ENCODE data around the gene WDFY3. TPM values are rescaled to one million over a fixed set of nuclear protein-coding genes. Genes with fewer than 3 reads are reported as not detected.

Gene WDFY3
- total and polyA plus RNA-seq, 2 donors (not counting 1 experiment from before 2014, with no cell fraction given): 0.05 to 0.36 TPM

DNA sequence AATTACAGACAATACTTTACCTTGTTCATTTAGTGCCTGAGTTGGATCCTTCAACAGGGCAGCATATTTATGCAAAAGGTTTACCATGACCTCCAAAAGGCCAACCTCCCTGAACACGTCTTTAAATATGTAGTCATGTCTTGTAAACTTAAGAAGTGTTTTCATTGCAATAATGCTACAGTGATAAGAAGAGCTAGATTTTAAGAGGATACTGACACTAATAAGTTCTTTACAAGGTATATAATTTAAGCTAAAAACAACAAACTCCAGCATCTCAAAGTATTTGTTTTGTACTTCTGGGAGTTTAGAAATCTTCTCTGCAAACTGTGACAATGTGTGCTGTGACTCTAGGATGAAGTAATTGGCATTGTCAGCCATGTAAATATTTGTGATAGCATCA is 145.4 kb downstream of the WDFY3 start:
- WGBS (ENCODE audit: insufficient coverage): no CpG with 5 or more reads among the region's 1 CpG
- H3K27me3 Mint-ChIP-seq: no peaks in the 10 kb centered on the region
- H3K27ac ChIP-seq (ENCODE audit: low read length in 2 of 2): no peak overlapping the region
- H3K9ac ChIP-seq (ENCODE audit: low read length): no peak overlapping the region
- POLR2A ChIA-PET: no interaction called here
- no peak overlapping the region for H3K4me3 ChIP-seq (ENCODE audit: control extremely low read depth in 1 of 5, extremely low read depth in 1 of 5, insufficient read depth in 1 of 5, low read depth in 2 of 5, low read length in 4 of 5)
- H3K4me2 ChIP-seq (replicated peaks; ENCODE audit: low read depth, low read length, poor library complexity, severe bottlenecking): no peak overlapping the region
- no peak overlapping the region for H3K27ac Mint-ChIP-seq
- CTCF ChIA-PET: no interaction called here
- H3K9me3 Mint-ChIP-seq (ENCODE audit: insufficient read depth): no peaks in the 10 kb centered on the region
- no peak overlapping the region for H2AFZ ChIP-seq (ENCODE audit: insufficient read depth, low read depth, low read length, poor library complexity, severe bottlenecking)
- no peaks in the 10 kb centered on the region for H4K20me1 ChIP-seq (ENCODE audit: control insufficient read depth, insufficient read depth, low read length, poor library complexity, severe bottlenecking)
- no peaks in the 10 kb centered on the region for H3K9me3 ChIP-seq (ENCODE audit: control extremely low read depth in 1 of 3, control insufficient read depth in 2 of 3, insufficient read depth in 1 of 3, low read length in 2 of 3)
- ATAC-seq (ENCODE audit: low read depth) (no peak), DNase-seq (no peak)
- H3K4me1 Mint-ChIP-seq: no peaks in the 10 kb centered on the region
- H3K27me3 ChIP-seq (replicated peaks in 1 of 4; ENCODE audit: control extremely low read depth in 1 of 4, control insufficient read depth in 3 of 4, insufficient read depth in 4 of 4, low read length in 3 of 4): no peaks in the 10 kb centered on the region
- no peaks in the 10 kb centered on the region for H3K36me3 ChIP-seq (replicated peaks in 1 of 2; ENCODE audit: control extremely low read depth in 1 of 2, control insufficient read depth in 1 of 2, extremely low read depth in 1 of 2, insufficient read depth in 2 of 2, low read length in 1 of 2)
- intact Hi-C loops (cut with micrococcal nuclease): no loop called here
- no peaks in the 10 kb centered on the region for H3K79me2 ChIP-seq (ENCODE audit: control insufficient read depth, insufficient read depth, low read length)
- TF ChIP-seq, protein P1, sequence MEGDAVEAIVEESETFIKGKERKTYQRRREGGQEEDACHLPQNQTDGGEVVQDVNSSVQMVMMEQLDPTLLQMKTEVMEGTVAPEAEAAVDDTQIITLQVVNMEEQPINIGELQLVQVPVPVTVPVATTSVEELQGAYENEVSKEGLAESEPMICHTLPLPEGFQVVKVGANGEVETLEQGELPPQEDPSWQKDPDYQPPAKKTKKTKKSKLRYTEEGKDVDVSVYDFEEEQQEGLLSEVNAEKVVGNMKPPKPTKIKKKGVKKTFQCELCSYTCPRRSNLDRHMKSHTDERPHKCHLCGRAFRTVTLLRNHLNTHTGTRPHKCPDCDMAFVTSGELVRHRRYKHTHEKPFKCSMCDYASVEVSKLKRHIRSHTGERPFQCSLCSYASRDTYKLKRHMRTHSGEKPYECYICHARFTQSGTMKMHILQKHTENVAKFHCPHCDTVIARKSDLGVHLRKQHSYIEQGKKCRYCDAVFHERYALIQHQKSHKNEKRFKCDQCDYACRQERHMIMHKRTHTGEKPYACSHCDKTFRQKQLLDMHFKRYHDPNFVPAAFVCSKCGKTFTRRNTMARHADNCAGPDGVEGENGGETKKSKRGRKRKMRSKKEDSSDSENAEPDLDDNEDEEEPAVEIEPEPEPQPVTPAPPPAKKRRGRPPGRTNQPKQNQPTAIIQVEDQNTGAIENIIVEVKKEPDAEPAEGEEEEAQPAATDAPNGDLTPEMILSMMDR (IDR thresholded peaks at IDR 0.05): no peak
- TF ChIP-seq EZH2 (IDR thresholded peaks at IDR 0.05; ENCODE audit: borderline replicate concordance, insufficient read depth, low read depth, low read length, poor library complexity, severe bottlenecking): no peak
- H3K4me1 ChIP-seq (ENCODE audit: control insufficient read depth in 2 of 2, insufficient read depth in 2 of 2, low read length in 2 of 2): no peaks in the 10 kb centered on the region
- no peak overlapping the region for H3K4me3 Mint-ChIP-seq

DNA sequence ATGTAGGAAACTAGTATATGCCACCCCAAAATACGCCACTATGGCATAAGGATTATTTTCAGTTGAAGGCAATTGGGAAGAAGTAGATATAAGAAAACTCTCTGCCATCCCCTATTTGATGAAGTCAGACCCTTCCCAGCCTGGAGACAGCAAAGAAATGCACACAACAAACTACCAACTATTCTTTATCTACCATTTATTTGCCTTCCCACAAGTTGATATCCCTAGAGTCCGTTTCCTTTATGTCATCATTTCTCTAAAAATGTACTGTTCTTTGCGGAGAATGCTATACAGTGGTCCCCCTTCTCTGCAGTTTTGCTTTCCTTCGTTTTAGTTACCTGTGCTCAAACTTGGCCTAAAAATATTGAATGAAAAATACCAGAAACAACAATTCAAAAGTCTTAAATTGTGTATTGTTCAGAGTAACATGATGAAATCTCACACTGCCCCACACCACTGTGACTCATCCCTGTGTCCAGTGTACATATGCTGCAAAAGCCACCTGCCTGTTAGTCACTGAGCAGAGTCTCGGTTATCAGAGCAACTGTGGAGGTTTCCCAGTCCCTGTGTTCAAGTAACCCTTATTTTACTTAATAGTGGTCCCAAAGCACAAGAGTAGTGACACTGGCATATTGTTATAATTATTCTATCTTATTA is 152.3 kb downstream of the WDFY3 start:
- Mint-ChIP-seq H3K9me3 (ENCODE audit: insufficient read depth) (no peaks in the 10 kb centered on the region), H3K27ac (no peak overlapping the region), H3K27me3 (no peaks in the 10 kb centered on the region), H3K4me1 (no peaks in the 10 kb centered on the region), H3K4me3 (no peak overlapping the region)
- ChIA-PET POLR2A (no interaction called here), CTCF (no interaction called here)
- Histone ChIP-seq H2AFZ (ENCODE audit: insufficient read depth, low read depth, low read length, poor library complexity, severe bottlenecking) (no peak overlapping the region), H3K79me2 (ENCODE audit: control insufficient read depth, insufficient read depth, low read length) (no peaks in the 10 kb centered on the region), H3K9me3 (ENCODE audit: control extremely low read depth in 1 of 3, control insufficient read depth in 2 of 3, insufficient read depth in 1 of 3, low read length in 2 of 3) (no peaks in the 10 kb centered on the region), H3K9ac (ENCODE audit: low read length) (no peak overlapping the region), H3K27me3 (replicated peaks in 1 of 4; ENCODE audit: control extremely low read depth in 1 of 4, control insufficient read depth in 3 of 4, insufficient read depth in 4 of 4, low read length in 3 of 4) (no peaks in the 10 kb centered on the region), H3K27ac (ENCODE audit: low read length in 2 of 2) (no peak overlapping the region), H4K20me1 (ENCODE audit: control insufficient read depth, insufficient read depth, low read length, poor library complexity, severe bottlenecking) (no peaks in the 10 kb centered on the region), H3K4me2 (replicated peaks; ENCODE audit: low read depth, low read length, poor library complexity, severe bottlenecking) (no peak overlapping the region), H3K4me3 (ENCODE audit: control extremely low read depth in 1 of 5, extremely low read depth in 1 of 5, insufficient read depth in 1 of 5, low read depth in 2 of 5, low read length in 4 of 5) (no peak overlapping the region), H3K4me1 (ENCODE audit: control insufficient read depth in 2 of 2, insufficient read depth in 2 of 2, low read length in 2 of 2) (no peaks in the 10 kb centered on the region), H3K36me3 (replicated peaks in 1 of 2; ENCODE audit: control extremely low read depth in 1 of 2, control insufficient read depth in 1 of 2, extremely low read depth in 1 of 2, insufficient read depth in 2 of 2, low read length in 1 of 2) (no peaks in the 10 kb centered on the region)
- intact Hi-C loops (cut with micrococcal nuclease): no loop called here
- 100% methylated on average over 1 of the region's 5 CpGs for WGBS (ENCODE audit: insufficient coverage)
- no peak for ATAC-seq (ENCODE audit: low read depth)
- no peak for DNase-seq
- TF ChIP-seq, protein P1 (IDR thresholded peaks at IDR 0.05): no peak
- TF ChIP-seq EZH2 (IDR thresholded peaks at IDR 0.05; ENCODE audit: borderline replicate concordance, insufficient read depth, low read depth, low read length, poor library complexity, severe bottlenecking): no peak

Measured in B cell (primary cell).